Stimulated activated CD8-positive, alpha-beta memory T cell treated with anti-CD3 and anti-CD28 coated beads, Interleukin-4, amount 100 ng/mL, for 1 hour (primary cell): Measurements from ENCODE around the gene GLRA3.
"Not testable (repeated sequence)": the region's sequence is repeated elsewhere in the genome, so short reads cannot be mapped to it uniquely, and the experiment has no call there.

Experiments
- DNase-seq, 2 donors: peaks; one replicate each; pipeline ENCODE4 v3.0.0-alpha.2; 2020; ENCODE audit warnings: low read depth in 2 of 2, low spot score in 1 of 2

Gene GLRA3

GRCh38 chr4:174828845-174829701, at the start of gene GLRA3:
Gene GLRA3 (minus strand): TSS chr4:174829247. CDS start chr4:174828811, 436 bp downstream.
- no peak for DNase-seq

- DNase-seq = no peak
These were observed 45.9 kb upstream of the GLRA3 start for GRCh38 chr4:174874898-174875297.

- no peak for DNase-seq
These were observed 44.9 kb upstream of the GLRA3 start for GRCh38 chr4:174873931-174874330.

GRCh38 chr4:174873146-174873545, 44.1 kb upstream of the GLRA3 start:
- DNase-seq = not testable (repeated sequence)

GRCh38 chr4:174871407-174871806, 42.4 kb upstream of the GLRA3 start:
- no peak for DNase-seq

- no peak for DNase-seq
These were observed 41.3 kb upstream of the GLRA3 start for GRCh38 chr4:174870311-174870710.

- no peak for DNase-seq
These were observed 40.3 kb upstream of the GLRA3 start for GRCh38 chr4:174869339-174869738.

GRCh38 chr4:174867903-174868302, 38.9 kb upstream of the GLRA3 start:
- DNase-seq = no peak

- DNase-seq = no peak
These were observed 36.5 kb upstream of the GLRA3 start for GRCh38 chr4:174865418-174865985.

GRCh38 chr4:174864031-174864430, 35.0 kb upstream of the GLRA3 start:
- DNase-seq = no peak

- no peak for DNase-seq
These were observed 31.5 kb upstream of the GLRA3 start for GRCh38 chr4:174860588-174860987.

- DNase-seq = no peak
These were observed 30.9 kb upstream of the GLRA3 start for GRCh38 chr4:174859904-174860303.

GRCh38 chr4:174856926-174857800, 28.1 kb upstream of the GLRA3 start:
- no peak for DNase-seq

- DNase-seq = no peak
These were observed 26.0 kb upstream of the GLRA3 start for GRCh38 chr4:174855050-174855449.

GRCh38 chr4:174853629-174854028, 24.6 kb upstream of the GLRA3 start:
- DNase-seq = no peak

- no peak for DNase-seq
These were observed 19.5 kb upstream of the GLRA3 start for GRCh38 chr4:174848596-174848995.

GRCh38 chr4:174847801-174848427, 18.9 kb upstream of the GLRA3 start:
- DNase-seq = no peak

- no peak for DNase-seq
These were observed 6.5 kb upstream of the GLRA3 start for GRCh38 chr4:174835536-174835935.

- no peak for DNase-seq
These were observed 5.4 kb upstream of the GLRA3 start for GRCh38 chr4:174834477-174834876.

GRCh38 chr4:174826660-174827059, 2.4 kb downstream of the GLRA3 start:
- DNase-seq = no peak

- DNase-seq = no peak
These were observed 13.8 kb downstream of the GLRA3 start for GRCh38 chr4:174815282-174815681.
